ENCODE results near the gene MXI1.

Gene MXI1

DNA sequence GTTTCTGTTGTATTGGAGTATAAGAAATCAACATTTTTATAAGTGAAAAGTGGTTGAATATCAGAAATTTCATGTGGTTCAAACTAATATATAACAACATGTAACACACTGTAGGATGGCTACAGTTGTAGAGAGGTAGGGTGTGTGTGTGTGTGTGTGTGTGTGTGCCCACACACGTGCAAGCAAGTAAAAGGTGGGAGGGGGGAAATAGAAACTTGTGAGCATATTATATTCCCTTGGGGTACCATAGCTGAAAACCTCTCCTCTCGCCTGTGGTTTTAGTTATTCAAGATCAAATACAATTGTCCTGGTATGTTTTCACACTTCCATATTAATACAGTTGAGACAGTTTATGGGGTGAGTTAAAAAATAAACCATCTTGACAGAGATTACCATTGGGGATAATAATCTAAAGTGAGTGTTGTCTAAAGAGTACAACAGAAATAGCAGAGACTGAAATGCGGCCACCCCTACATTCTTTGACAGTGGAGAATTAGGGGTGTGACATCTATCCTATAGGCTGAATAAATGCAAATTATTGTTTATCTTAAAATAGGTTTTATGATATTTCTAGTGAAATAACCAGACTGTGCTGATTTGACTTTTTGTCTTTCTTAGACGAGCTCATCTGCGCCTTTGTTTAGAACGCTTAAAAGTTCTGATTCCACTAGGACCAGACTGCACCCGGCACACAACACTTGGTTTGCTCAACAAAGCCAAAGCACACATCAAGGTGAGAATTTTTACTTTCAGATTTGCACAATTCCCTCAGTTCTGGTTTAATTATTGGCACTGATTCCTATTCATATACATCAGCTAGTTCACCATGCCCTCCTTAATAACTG is 71.4 kb downstream of the MXI1 start:
- DNase-seq = no peak

DNA sequence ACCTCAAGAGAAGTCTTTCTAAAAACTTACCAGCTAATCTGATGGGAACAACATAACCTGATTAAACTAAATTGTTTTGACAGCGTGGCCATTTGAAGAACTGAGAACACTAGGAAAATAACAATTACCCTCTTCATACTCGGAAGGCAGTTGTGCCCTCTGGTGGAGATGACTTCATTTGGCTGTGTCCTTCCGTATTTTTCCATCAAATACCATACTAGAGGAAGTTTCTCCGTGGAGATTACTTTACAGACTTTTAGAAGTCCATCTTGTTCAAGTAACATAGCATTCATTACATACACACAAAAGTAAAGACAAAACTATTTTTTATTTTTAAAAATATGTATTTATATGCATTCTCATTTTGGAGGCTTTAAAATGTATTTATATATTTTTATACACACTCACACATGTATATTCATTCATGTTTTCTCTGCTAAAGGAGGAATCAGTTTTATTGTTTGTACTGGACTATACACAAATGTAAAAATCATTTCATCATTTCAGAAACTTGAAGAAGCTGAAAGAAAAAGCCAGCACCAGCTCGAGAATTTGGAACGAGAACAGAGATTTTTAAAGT is 72.1 kb downstream of the MXI1 start:
- DNase-seq = peak; percentile 19

DNA sequence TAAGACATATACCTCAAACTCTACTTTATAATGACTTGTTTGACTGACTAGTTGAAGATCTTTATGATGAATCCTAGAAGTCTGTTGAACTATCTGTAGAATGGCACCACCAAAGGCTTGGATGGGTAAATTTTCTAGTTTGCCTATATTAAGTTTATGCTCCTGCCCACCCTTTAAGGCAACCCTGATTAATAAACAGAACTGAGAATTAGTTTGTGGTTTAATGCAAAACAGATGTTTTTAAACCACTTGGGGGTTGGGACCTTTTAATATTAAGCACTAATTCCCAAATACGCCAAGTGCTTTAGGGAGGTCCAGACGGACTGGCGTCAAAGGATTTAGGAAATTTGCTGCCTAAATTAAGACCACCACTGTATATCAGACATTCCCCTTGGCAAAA is 76.9 kb downstream of the MXI1 start:
- DNase-seq = no peak

DNA sequence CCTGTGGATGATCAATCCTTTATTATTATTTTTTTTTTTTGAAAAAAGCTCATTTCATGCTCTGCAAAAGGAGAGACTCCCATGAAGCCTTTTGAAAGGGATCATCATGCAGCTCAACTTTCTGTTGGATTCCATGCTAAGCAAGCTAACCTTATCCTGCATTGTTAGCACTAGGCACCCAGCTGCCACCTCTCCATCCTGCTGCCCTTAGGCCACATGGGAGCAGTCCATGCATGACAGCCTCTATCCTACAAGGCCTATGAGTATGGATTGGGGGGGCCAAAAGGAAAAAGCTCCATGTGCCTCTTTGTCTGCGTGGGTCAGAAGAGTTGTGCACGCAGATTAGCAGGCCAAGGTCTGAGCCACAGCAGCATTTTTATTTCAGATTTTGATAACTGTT is 78.1 kb downstream of the MXI1 start:
- no peak for DNase-seq

DNA sequence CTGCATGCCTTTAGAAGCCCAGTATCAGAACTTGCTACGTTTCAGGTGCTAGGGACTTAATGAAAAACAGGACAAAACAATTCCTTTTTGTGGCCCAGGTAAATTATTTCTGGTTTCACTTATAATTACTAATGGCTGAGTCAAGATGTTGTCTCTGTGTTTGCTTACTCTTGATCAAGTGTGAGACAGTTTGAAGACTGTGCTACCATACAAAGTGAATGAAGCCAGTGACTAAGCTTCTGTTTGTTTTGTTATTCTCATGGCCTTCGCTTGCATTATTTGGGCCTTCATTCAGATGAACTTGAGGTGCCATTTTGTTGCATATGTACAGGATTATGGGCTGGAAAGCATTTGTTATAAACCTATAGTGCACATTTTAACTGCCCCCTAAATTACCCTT is 79.4 kb downstream of the MXI1 start:
- DNase-seq = no peak

DNA sequence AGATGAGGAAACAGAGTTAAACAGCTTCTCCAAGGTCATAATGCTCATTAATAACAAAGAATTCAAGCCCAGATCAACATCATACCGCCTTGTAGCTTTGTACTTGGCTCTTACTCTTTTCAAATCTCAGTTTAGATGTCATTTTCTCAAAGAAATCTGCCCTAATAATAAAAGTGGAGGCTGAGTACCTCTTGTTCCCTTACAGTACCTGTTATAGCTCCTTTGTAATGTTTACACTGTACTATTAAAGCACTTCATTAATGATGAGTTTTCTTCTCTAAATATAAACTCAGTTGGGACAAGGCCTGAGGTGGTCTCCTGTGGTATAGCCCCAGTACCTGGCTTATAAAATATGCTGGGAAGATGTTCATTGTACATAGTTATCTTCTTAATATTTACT is 89.6 kb downstream of the MXI1 start:
- no peak for DNase-seq

DNA sequence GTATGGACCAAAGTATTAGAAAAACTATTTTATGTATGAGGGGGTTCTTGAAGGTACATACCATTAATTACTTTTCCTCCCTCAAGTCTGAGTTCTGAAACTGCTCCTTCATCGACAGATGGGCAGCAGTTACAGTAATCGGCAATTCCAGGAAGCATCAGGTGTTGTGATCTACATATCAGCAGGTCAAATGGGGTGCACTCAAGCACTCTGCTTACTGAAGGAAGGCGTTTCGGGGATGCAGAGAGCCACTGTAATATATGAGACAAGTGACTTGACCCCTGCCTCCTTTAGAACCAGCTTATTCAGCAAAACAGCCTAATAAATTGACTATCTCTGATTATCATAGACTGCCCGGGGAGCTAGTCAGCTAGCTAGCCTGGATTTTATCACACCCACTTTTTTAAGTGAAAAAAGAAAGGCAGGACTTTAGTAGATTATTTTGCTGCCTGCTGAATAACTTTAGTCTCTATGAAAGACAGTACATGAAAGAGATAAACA is 93.1 kb downstream of the MXI1 start:
- DNase-seq = no peak

DNA sequence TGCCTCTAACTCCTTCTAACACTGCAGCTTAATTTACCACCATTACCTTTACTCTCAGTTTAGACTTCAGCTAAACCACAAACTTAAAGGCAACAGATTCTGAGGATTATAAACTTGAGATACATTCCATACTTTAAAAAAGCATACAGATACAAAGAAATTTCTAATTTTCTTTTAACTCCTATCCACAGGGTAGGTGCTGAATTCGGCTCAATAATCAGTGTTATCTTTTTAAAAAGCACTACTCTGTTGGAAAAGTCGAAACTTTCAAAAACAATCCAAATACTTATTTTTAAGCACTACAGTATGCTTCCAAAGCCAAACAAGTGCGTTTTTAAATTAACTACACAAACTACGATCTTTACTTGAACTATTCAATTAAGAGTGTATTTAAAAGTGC is 96.3 kb downstream of the MXI1 start:
- no peak for DNase-seq

DNA sequence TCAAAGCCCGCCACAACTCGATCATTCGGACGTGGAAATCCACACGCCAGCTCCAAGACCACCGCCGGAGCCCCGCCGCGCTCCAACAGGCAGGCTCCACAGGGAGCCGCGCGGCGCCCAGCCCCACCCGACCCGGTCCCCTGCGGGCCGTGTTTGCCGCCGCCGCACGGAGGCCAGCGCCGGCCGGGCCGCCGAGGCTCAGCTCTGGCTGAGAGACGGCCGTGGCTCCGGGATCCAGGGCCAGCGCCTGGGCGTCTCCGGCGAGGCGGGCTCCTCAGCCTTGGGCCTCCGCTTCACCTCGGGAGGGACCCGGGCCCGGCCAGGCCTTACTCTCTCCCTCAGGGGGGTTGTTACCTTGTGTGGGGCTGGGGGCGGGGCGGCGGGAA is 97.0 kb downstream of the MXI1 start:
- no peak for DNase-seq

DNA sequence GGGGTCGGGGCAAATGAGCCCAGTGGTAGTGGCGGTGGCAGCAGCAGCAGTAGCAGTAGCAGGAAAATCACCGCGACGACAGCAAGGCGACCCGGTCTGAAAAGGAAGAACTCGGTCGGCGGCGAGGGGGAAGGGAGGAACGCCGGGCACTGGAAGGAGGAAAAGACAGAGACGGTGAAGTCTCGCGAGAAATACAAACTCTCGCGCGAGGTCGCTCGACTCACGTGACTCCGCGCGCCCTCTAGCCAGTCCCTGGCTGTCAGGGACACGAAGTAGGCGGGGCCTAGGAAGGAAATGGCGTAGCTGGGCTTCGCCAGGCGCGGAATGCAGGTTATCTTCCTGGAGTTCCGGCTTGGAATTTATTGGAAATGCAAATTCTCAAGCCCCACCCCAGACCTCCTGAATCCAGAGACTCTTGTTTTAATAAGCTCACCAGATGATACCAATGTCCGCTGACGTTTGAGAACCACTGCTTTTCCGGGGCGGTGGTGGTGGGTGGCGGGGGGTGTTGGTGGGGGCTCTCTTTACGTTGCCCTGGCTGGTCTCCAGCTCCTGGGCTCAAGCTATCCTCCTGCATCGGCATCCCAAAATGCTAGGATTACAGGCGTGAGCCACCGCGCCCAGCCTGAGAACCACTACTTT is 97.5 kb downstream of the MXI1 start, which contains the start of gene SMNDC1:
Gene SMNDC1, minus strand, starts transcription at position 141 of the 642 bp plus-strand sequence. CDS start 1,333 bp downstream, outside the sequence.
- DNase-seq = peak; percentile 85

DNA sequence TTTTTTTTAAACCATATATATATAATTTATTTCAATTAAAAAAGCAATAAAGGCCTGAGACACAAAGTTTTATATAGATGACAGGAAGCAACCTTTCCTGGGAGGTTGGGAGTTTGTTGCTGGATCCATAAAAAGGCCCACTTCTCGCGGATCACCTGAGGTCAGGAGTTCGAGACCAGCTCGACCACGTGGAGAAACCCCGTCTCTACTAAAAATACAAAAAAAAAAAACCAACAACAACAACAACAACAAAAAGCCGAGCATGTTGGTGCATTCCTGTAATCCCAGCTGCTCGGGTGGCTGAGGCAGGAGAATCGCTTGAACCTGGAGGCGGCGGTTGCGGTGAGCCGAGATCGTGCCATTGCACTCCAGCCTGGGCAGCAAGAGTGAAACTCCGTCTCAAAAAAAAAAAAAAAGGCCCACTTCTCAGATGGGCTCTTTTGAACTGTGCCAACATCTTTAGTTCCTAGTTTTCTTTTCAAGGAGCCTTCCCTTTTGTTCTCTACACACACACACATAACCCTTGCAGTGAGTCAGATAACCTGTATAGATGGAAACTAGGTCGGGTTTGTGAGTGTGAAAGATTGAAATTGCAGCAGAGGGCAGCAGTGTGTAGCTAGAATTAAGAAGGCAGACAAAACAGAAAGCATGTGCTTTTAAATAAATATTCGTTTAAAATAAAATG is 98.5 kb downstream of the MXI1 start:
- peak; percentile 44 for DNase-seq

DNA sequence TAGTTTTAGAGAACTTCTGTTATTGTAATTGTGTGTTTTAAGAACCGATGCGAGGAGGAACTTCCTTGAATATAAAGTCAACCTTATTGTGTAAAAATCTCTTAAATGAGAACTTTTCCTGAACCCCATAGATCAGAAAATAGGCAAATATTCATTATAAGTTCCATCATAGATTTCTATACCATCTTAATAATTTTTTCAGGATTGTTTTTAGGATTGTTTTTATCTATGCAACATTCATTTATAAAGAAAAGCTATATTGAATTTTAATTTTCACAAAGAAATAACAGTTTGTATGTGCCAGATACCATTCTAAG is 99.0 kb downstream of the MXI1 start:
- no peak for DNase-seq

DNA sequence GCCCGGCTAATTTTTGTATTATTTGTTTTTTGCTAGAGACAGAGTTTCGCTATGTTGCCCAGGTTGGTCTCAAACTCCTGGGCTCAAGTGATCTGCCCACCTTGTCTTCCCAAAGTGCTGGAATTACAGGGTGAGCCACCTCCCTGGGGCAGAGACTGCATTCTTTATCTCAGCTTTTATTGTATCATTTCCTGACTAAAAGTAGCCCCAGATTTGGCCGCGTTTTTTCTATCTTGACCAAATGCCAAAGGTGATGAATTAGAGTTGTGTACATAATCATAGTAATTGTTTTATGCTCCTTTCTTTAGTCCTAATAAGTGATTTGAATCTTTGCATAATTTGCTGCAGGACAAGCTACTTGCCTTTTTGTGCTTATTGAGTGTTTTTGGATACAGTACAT is 100.4 kb downstream of the MXI1 start:
- DNase-seq = no peak

DNA sequence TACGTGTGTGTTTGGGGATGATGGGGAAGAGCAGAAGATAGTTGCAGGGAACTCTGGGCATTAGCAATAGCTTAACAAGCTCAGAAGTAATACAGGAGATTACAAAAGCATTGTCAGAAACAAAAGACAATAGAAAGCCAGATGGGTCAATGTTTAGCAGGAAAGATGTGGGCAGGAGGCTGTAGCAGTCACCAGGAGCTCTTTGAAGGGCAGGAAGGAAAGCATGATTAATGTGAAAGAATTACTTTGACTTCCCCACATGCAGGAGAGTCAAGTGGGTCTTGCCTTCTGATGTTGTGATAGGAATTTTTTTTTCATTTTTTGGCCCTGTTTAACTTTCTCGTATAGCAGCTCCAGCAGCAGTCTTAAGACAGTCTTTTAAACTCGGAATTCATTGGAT is 103.3 kb downstream of the MXI1 start:
- DNase-seq = no peak

DNA sequence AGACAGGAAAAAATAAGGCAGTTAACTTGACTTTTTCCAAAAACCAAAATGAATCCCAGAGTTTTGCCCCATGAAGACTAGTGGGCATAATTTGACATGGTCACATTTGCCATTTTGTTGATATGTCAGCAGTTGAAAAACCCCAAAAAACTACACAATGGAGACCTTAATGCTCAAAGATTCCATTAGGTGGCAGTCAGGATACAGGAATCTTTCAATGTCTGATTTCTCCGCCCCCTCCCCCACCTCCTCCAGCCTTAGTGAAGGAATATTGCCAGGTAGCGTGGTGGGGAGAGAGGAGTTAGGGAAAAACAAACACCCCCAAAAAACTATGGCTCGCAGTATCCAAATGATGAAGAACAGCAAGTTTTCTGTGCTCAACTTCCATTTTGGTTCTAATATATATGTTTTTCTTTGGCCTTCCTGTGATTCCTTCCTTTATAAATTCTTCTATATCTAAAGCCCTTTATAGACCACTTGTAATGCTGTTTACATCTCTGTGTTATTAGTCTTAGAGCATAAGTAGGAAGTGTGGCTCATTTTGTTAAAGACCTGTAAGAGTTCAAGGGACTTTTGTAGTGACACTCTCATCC is 104.0 kb downstream of the MXI1 start:
- DNase-seq = peak; percentile 9

DNA sequence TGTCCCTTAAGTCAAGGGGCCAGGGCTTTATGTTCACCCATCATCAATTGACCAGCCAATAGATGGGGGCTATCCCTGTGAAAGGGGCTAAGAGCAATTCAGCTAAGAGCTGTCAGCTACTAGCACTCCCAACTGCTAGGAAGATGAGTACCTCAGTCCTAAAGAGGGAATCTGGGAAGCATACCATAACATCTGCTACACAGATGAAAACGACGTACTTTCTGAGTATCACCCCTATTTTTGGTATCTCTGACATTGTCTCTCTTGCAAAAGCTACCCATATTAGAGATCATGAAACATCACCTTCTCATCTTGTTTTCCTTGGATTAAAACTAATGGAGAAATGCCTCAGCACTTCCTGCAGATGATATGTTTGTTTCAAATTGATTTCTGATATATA is 104.8 kb downstream of the MXI1 start:
- no peak for DNase-seq

DNA sequence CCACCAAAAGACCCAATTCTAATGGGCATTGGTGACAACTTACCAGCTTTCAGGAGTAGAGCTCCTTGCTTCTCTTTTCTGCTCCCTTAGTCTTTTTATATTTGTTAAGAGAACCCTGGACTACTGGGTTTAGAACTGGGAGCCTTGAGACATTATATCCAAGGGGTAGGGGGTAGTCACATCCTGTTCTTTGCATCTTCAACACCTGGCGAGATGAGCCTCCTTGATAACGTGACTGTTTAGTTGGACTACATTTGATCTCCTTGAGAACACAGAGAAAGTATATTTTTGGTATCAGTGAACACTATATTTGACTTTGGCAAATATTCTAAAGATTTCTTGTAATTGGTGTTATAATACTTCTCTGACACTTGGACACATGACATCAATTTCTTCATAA is 106.3 kb downstream of the MXI1 start:
- DNase-seq = no peak

DNA sequence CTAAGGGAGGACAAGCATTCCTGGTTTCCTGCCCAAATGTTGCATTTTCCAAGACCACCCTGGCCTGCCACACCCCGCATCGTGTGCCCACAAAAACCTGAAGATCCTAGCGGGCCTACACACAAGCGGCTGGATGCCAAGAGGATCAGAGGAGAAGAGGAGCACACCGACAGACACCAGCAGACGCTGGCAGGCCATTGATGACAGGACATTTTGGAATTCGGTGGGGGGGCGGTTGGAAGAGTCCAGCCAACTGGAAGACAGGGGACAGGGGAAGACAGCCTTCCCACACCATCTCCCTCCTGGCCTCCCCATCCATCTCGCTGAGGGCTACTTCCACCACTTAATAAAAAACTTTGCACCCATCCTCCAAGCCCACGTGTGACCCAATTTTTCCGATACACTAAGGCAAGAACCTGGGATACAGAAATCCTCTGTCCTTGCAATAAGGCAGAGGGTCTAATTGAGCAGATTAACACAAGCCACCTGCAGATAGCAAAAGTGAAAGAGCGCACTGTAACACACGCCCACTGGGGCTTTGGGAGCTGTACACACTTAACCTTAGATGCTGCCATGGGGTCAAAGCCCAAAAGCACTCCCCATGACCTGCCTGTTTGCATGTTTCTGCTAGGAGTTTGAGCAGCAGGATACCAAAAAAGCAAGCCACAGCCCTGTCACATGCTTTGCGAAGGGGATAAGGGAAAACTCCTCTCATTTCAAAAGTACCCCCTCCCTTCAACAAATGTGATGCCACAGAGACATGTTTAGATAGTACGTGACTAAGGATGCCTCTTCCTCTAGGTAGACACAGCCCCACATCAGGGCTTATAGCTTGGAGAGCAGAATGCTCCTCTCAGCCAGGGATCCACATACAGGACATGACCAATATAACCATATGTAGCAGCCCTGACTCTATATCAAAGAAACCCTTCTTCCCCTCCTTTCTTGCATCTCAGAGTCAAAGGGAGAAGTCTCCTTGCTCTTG is 110.8 kb downstream of the MXI1 start:
- DNase-seq = no peak

DNA sequence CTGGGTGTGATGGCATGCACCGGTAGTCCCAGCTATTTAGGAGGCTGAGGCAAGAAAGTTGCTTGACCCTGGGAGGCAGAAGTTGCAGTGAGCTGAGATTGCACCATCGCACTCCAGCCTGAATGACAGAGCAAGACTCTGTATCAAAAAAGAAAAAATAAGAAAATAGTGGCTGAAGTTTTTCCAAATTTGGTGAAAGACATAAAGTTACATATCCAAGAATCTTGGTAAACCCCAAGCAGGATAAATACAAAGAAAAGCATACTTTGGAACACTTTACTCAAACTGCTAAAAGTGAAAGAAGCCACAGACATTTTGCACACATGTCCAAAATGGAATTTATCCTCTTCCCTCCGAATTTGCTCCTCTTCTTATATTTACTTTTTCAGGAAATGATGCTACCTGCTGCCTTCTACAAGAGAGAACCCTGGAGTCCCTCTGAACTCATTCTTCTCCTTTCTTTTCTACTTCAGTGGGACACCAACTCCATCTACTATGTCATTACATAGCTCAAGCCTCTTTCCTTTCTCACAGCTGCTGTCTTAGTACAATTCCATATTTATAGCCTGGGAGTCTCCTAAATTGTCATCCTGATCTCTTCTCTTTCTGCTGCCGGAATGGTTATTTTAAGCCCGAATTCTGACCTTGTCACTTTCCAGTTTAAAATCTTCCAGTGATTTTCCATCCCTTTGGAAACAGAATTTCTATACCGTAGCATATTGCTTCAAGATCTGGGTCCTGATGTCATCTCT is 114.6 kb downstream of the MXI1 start:
- no peak for DNase-seq

DNA sequence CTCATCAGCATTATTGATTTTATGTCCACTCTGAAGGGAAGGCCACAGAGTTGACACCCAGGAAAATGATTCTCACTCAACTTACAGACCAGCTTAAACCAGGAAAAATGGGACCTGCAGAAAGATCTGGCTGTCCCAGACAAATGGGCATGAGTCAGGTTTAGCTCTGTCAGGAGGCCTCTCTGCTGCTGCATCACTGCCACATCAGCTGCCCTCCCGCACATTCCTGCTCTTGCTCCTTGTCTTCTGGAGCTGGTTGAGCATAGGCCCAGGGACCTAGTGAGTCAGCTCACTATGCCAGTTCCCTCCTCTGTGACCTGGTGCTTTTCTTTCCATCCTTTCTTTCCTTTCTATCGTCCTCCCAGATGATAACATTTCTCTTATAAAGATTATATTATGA is 116.1 kb downstream of the MXI1 start:
- no peak for DNase-seq

DNA sequence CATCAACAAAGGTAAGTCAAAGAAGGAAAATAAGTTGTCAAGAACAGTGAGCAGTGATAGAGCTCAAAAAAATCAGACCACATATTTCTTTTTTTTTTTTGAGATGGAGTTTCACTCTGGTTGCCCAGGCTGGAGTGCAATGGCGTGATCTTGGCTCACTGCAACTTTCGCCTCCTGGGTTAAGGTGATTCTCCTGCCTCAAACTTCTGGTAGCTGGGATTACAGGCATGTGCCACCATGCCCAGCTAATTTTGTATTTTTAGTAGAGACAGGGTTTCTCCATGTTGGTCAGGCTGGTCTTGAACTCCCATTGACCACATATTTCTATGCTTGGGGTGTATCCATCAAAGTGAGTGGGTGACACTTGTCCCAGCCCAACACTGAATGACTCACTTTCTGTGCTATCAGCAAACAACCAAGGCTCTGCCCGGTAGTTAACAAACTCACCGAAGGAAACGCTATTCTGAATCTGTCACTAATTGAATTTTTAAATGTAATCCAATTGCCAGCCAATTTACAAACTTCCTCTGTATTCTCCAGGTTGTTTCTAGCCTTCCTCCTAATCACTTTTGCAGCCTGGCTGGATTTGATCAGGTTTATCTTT is 116.9 kb downstream of the MXI1 start:
- no peak for DNase-seq

Data from NCI-H748 treated with DMSO at 0.1 percent for 48 hours (cell line).